Measurements from ENCODE around the gene ANGPTL2.

Gene ANGPTL2

GRCh38 chr9:127140181-127140580, 17.7 kb upstream of the ANGPTL2 start:
- H3K4me3 ChIP-seq (ENCODE audit: low read depth in 1 of 2, low read length in 2 of 2), result no peak overlapping the region
- H3K9ac ChIP-seq (ENCODE audit: low read length), result no peak overlapping the region
- H3K9me3 ChIP-seq (ENCODE audit: low read length), result no peaks in the 10 kb centered on the region
- H3K36me3 ChIP-seq (ENCODE audit: insufficient read depth, low read length), result no peaks in the 10 kb centered on the region
- H3K4me1 ChIP-seq (ENCODE audit: insufficient read depth, low read length), result peaks cover 13% of the 10 kb centered on the region
- H3K27ac ChIP-seq (ENCODE audit: low read depth, low read length), result no peak overlapping the region
- no peaks in the 10 kb centered on the region for H3K27me3 ChIP-seq (ENCODE audit: control insufficient read depth in 1 of 2, insufficient read depth in 2 of 2, low read length in 2 of 2)

GRCh38 chr9:127139775-127140174, 17.3 kb upstream of the ANGPTL2 start:
- Histone ChIP-seq H3K27ac (ENCODE audit: low read depth, low read length) (no peak overlapping the region), H3K9me3 (ENCODE audit: low read length) (no peaks in the 10 kb centered on the region), H3K4me3 (ENCODE audit: low read depth in 1 of 2, low read length in 2 of 2) (no peak overlapping the region), H3K4me1 (ENCODE audit: insufficient read depth, low read length) (peaks cover 17% of the 10 kb centered on the region), H3K9ac (ENCODE audit: low read length) (no peak overlapping the region), H3K36me3 (ENCODE audit: insufficient read depth, low read length) (no peaks in the 10 kb centered on the region), H3K27me3 (ENCODE audit: control insufficient read depth in 1 of 2, insufficient read depth in 2 of 2, low read length in 2 of 2) (no peaks in the 10 kb centered on the region)

- H3K27ac ChIP-seq (ENCODE audit: low read depth, low read length), result no peak overlapping the region
- H3K27me3 ChIP-seq (ENCODE audit: control insufficient read depth in 1 of 2, insufficient read depth in 2 of 2, low read length in 2 of 2), result no peaks in the 10 kb centered on the region
- peaks cover 23% of the 10 kb centered on the region for H3K4me1 ChIP-seq (ENCODE audit: insufficient read depth, low read length)
- no peak overlapping the region for H3K9ac ChIP-seq (ENCODE audit: low read length)
- H3K9me3 ChIP-seq (ENCODE audit: low read length), result no peaks in the 10 kb centered on the region
- H3K4me3 ChIP-seq (ENCODE audit: low read depth in 1 of 2, low read length in 2 of 2), result no peak overlapping the region
- H3K36me3 ChIP-seq (ENCODE audit: insufficient read depth, low read length), result no peaks in the 10 kb centered on the region
These were observed 16.8 kb upstream of the ANGPTL2 start for GRCh38 chr9:127139071-127139731.

DNA sequence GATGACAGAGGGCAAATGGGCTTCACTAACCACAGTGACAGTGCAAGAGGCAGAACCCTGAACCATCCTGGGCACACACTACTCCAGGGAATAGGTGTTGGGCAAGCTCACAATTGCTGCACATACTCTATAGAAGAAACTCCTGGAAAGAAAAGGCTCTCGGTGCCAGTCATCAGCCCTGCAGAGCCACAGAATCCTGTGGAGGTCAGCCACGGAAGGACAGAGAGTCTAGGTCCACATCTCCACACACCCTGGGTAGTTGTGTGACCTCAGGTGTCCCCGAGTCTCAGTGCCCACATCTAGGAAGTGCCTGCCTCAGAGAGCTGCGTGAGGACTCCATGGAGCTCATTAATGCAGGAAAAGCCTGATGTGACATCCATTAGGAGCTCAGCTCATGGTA, 16.0 kb upstream of the ANGPTL2 start:
- Histone ChIP-seq H3K4me1 (ENCODE audit: insufficient read depth, low read length) (peaks cover 31% of the 10 kb centered on the region), H3K9me3 (ENCODE audit: low read length) (no peaks in the 10 kb centered on the region)

GRCh38 chr9:127137640-127138360, 15.4 kb upstream of the ANGPTL2 start:
- Histone ChIP-seq H3K9me3 (ENCODE audit: low read length) (no peaks in the 10 kb centered on the region), H3K4me3 (ENCODE audit: low read depth in 1 of 2, low read length in 2 of 2) (no peak overlapping the region), H3K36me3 (ENCODE audit: insufficient read depth, low read length) (no peaks in the 10 kb centered on the region), H3K4me1 (ENCODE audit: insufficient read depth, low read length) (peaks cover 37% of the 10 kb centered on the region), H3K27me3 (ENCODE audit: control insufficient read depth in 1 of 2, insufficient read depth in 2 of 2, low read length in 2 of 2) (no peaks in the 10 kb centered on the region), H3K9ac (ENCODE audit: low read length) (no peak overlapping the region), H3K27ac (ENCODE audit: low read depth, low read length) (no peak overlapping the region)

More for the DNA sequence above, 16.0 kb upstream of the ANGPTL2 start:
- Histone ChIP-seq H3K9ac (ENCODE audit: low read length) (no peak overlapping the region), H3K36me3 (ENCODE audit: insufficient read depth, low read length) (no peaks in the 10 kb centered on the region), H3K27me3 (ENCODE audit: control insufficient read depth in 1 of 2, insufficient read depth in 2 of 2, low read length in 2 of 2) (no peaks in the 10 kb centered on the region), H3K4me3 (ENCODE audit: low read depth in 1 of 2, low read length in 2 of 2) (no peak overlapping the region), H3K27ac (ENCODE audit: low read depth, low read length) (no peak overlapping the region)

DNA sequence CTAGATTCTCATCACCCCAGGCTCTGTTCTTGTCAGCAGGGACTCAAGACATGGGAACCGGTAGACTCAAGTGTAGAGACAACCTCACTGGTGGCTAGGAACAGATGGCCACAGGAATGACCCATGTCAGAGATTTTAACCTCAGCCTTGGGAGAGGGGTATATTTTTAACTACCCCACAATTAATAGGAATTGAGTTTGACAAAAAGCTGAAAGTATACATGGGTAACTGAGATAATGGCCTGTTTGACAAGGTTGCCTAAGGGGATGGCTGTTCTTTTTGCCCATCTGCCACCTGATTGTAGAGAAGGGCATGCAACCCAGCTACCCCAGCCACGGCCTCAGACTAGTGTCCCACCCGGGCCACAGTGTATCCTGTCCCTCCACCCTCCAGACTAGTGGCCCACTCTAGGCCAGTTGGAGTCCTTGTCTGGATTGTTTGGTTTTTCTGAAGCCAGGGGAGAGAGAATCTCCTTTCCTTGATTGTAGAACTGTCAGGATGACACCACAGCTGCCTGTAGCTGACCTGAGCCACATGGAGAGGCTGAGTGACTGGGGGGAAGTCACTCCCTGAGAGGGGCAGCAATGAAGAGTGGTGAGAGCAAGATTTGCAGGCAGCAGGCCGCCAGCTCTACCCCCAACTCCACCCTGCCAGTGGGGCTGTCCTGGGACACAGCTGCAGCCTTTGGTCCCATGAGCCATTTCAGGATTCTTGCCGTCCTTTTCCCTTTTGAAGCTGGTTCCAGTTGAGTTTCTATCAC, 14.6 kb upstream of the ANGPTL2 start:
- H3K27ac ChIP-seq (ENCODE audit: low read depth, low read length), result no peak overlapping the region
- no peak overlapping the region for H3K9ac ChIP-seq (ENCODE audit: low read length)
- no peaks in the 10 kb centered on the region for H3K36me3 ChIP-seq (ENCODE audit: insufficient read depth, low read length)
- peaks cover 45% of the 10 kb centered on the region for H3K4me1 ChIP-seq (ENCODE audit: insufficient read depth, low read length)
- no peaks in the 10 kb centered on the region for H3K27me3 ChIP-seq (ENCODE audit: control insufficient read depth in 1 of 2, insufficient read depth in 2 of 2, low read length in 2 of 2)
- no peaks in the 10 kb centered on the region for H3K9me3 ChIP-seq (ENCODE audit: low read length)
- no peak overlapping the region for H3K4me3 ChIP-seq (ENCODE audit: low read depth in 1 of 2, low read length in 2 of 2)

DNA sequence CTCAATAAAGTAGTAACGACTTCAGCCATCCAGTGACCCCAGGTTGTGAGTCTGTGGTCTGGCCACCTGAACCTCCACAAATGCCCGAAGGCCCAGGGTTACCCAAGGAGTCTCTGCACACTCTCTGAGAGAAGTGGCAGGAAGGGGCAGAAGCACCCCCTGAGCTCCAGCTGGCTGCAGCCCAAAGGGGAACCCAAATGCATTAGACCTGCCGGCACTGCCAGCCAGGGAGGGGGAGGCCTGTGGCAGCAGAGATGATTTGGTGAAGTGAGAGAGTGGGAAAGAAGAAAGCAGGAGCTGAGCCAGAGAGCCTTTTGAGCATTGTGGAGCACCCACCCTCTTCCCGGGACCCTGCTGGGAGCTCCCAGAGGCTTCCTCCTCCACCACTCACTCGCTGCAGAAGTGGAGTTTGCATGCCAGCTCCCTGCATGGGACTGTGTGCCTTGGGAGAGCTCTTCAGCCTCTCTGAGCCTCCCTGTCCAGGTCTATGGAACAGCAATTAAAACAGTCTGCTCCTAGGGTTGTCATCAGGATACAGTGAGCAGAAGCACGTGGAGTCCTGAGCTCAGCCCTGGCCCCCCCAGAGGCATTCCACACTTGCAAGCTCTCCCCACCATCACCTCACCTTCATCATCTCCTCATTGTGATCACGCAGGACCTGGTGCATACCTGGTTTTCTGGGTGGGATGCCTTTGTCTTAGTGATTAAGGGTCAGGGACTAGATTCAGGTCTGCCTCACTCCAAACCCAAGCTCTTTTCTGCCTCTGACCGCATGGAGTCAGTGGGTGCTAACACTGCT, 13.8 kb upstream of the ANGPTL2 start:
- Histone ChIP-seq H3K9me3 (ENCODE audit: low read length) (no peaks in the 10 kb centered on the region), H3K36me3 (ENCODE audit: insufficient read depth, low read length) (no peaks in the 10 kb centered on the region), H3K27me3 (ENCODE audit: control insufficient read depth in 1 of 2, insufficient read depth in 2 of 2, low read length in 2 of 2) (no peaks in the 10 kb centered on the region), H3K9ac (ENCODE audit: low read length) (no peak overlapping the region), H3K27ac (ENCODE audit: low read depth, low read length) (peak overlapping the region; percentile 81), H3K4me3 (ENCODE audit: low read depth in 1 of 2, low read length in 2 of 2) (no peak overlapping the region), H3K4me1 (ENCODE audit: insufficient read depth, low read length) (peaks cover 52% of the 10 kb centered on the region)

DNA sequence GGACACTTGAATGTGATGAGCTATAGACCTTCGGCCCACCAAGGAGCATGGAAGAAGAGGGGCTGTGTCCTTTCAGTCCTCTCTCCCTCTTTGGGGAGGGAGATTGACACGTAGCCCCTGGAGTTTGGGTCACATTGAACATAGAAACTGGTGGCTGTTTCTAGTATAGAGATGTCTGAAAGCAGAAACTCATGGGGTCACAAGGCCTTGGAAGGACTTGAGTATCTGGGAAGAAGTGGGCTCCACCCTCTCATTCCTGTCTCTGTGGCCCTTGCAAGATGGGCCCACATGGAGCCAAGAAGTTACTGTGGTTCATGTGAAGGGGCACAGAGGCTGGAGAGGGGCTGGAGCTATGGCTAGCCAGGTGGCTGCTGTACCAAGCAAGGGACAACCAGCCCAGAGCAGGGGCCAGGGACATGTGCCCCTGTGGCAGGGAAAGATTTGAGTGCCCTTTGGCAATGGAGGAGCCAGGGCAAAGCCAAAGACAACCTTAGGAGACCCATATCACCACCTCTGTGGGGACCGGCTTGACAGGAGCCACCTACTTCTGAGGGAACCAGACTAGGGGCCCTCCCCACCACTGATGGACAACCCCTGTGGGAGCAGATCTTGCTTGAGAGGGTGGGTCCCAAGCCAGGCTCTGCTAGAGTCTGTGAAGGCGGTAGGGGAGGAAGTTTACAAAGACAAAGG, 12.8 kb upstream of the ANGPTL2 start:
- Histone ChIP-seq H3K4me3 (ENCODE audit: low read depth in 1 of 2, low read length in 2 of 2) (no peak overlapping the region), H3K27ac (ENCODE audit: low read depth, low read length) (peak overlapping the region; percentile 81), H3K36me3 (ENCODE audit: insufficient read depth, low read length) (no peaks in the 10 kb centered on the region), H3K27me3 (ENCODE audit: control insufficient read depth in 1 of 2, insufficient read depth in 2 of 2, low read length in 2 of 2) (no peaks in the 10 kb centered on the region), H3K9me3 (ENCODE audit: low read length) (no peaks in the 10 kb centered on the region), H3K9ac (ENCODE audit: low read length) (no peak overlapping the region), H3K4me1 (ENCODE audit: insufficient read depth, low read length) (peaks cover 61% of the 10 kb centered on the region)

DNA sequence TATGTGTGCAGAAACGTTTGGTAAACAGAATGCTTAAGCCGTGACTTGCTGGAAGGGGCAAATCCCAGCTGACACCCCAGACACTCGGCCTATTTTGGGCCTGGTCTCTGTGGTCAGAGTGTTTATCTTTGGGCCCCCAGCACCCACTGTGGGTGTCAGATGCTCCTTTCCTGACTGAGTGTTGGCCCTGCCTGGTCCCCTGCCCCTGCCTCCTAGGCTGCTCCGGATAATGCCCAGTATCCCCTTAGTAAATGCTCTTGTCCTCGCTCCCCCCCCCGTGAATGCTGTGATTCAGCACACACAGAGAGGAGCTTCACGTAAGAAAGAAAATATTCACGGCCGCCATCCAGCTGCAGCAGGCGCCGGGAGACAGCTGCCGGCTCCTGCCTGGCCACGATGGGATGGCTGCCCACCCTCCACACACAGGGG, 11.3 kb upstream of the ANGPTL2 start:
- Histone ChIP-seq H3K4me1 (ENCODE audit: insufficient read depth, low read length) (peaks cover 67% of the 10 kb centered on the region), H3K36me3 (ENCODE audit: insufficient read depth, low read length) (no peaks in the 10 kb centered on the region), H3K9ac (ENCODE audit: low read length) (peak overlapping the region; percentile 60), H3K27ac (ENCODE audit: low read depth, low read length) (peak overlapping the region; percentile 80), H3K27me3 (ENCODE audit: control insufficient read depth in 1 of 2, insufficient read depth in 2 of 2, low read length in 2 of 2) (no peaks in the 10 kb centered on the region), H3K9me3 (ENCODE audit: low read length) (no peaks in the 10 kb centered on the region), H3K4me3 (ENCODE audit: low read depth in 1 of 2, low read length in 2 of 2) (no peak overlapping the region)

DNA sequence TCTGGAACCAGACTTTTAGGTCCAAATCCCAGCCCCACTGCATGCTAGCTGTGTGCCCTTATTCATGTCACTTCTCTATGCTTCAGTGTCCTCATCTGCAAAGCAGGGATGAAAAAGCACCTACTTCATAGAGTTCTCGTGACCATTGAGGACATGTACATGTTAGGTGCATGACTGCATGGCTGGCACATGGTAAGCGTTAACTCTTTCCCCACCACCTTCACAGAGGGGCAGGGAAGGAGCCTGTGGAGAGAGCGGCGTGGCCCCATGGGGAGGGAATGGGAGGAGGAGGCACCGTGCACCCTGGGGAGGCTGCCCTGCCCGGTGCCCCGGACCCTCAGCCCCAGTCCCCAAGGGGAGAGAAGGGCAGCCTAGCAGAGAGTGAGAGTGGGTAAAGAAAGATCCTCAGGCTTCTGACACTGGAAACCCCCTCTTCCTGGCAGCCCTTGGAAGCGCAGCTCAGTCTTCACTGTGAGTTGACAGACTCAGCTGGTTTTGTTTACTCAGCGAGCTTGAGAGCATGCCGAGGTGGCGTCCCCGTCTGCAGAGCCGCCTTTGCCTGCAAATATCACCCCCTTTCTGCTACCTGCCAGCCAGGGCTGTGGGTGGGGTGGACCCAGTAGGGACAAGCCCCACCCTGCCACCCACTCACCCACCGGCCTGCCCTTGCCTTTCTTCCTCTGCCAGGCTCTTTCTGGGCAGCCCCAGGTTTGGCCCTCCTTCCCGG, 10.6 kb upstream of the ANGPTL2 start:
- Histone ChIP-seq H3K4me1 (ENCODE audit: insufficient read depth, low read length) (peaks cover 67% of the 10 kb centered on the region), H3K27me3 (ENCODE audit: control insufficient read depth in 1 of 2, insufficient read depth in 2 of 2, low read length in 2 of 2) (no peaks in the 10 kb centered on the region), H3K9me3 (ENCODE audit: low read length) (no peaks in the 10 kb centered on the region), H3K9ac (ENCODE audit: low read length) (peak overlapping the region; percentile 60), H3K4me3 (ENCODE audit: low read depth in 1 of 2, low read length in 2 of 2) (no peak overlapping the region), H3K27ac (ENCODE audit: low read depth, low read length) (peak overlapping the region; percentile 80), H3K36me3 (ENCODE audit: insufficient read depth, low read length) (no peaks in the 10 kb centered on the region)

All from muscle layer of colon (tissue), 2 donors.